HG03521 (cell line): Measurements from ENCODE around the gene RPTOR.
A peak's percentile ranks its signal among the peaks of the same experiment; 100 is the strongest.
"Not testable (repeated sequence)": the region's sequence is repeated elsewhere in the genome, so short reads cannot be mapped to it uniquely, and the experiment has no call there.

Experiments
- ATAC-seq: cut with Tn5 transposase; IDR thresholded peaks from one replicate; pipeline ENCODE4 v1.9.1; 2021; ENCODE audit warnings: mild to moderate bottlenecking, moderate library complexity; ENCODE audit not compliant: unreplicated experiment

The RPTOR gene

DNA sequence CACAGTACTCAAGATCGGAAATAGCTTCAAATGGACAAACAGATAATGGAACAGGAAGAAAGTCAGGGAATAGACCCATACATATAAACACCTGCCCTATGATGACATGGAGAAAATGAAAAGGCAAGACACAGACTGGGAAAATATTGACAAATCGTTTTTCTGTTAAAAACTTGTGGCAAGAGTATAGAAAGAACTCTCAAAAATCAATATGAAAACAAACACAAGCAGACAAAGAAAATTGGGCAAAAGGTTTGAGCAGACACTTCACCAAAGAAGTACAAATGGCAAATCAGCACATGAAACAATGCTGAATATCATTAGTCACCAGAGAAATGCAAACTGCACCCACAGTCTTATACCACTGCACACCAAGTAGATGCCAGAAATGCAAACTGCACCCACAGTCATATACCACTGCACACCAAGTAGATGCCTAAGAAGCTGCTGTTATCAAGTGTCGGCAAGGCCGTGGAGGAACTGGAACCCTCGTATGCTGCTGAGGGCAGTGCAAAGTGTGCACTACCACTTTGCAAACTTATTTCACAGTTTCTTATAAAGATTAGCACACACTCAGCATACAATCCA lies 323.5 kb downstream of the RPTOR start:
- ATAC-seq: no peak

GRCh38 chr17:80869481-80870145 lies 325.0 kb downstream of the RPTOR start:
- ATAC-seq: no peak

- no peak for ATAC-seq
Observed at GRCh38 chr17:80870401-80870800, 325.8 kb downstream of the RPTOR start.

- ATAC-seq: no peak
Observed at GRCh38 chr17:80871341-80871740, 326.7 kb downstream of the RPTOR start.

- ATAC-seq: no peak
Observed at GRCh38 chr17:80872001-80872500, 327.4 kb downstream of the RPTOR start.

DNA sequence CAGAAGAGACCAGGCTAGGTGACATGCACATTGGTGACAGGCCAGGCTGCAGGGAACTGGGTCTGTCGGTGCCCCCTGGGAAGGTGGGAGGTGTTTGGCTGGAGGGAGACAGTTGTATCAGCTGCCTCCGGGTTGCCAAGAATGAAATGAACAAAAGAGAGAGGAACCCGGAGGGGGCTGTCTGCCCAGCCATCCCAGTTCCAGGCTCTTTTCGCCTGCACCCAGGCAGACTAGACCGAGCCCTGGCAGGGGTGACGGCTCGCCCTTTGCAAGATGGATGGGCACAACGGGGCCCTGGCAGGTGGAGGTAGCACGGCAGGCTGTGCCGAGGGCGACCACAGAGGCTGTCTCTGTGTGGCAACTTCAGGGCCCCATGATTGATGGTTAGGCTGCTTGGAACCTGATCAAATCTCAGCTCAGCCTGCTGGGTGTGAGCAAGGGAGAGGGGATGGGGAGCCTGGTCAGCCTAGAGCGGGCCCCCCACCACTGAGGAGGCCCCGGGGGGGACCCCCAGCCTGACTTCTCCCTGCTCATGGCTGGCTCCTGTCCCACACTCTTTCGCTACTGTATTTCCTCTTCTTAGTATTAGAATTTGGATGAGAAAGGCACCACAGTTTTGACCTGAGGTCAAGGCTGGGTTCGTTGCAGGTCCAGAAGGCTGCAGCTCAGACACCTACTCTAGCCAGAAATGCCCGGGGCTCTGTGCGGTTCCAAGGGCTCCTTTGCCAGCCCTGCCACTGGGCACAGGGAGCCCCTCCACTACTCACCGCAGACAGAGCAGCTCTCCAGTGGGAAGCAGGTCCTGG lies 328.1 kb downstream of the RPTOR start:
- no peak for ATAC-seq

- no peak for ATAC-seq
Observed at GRCh38 chr17:80873307-80873951, 328.8 kb downstream of the RPTOR start.

DNA sequence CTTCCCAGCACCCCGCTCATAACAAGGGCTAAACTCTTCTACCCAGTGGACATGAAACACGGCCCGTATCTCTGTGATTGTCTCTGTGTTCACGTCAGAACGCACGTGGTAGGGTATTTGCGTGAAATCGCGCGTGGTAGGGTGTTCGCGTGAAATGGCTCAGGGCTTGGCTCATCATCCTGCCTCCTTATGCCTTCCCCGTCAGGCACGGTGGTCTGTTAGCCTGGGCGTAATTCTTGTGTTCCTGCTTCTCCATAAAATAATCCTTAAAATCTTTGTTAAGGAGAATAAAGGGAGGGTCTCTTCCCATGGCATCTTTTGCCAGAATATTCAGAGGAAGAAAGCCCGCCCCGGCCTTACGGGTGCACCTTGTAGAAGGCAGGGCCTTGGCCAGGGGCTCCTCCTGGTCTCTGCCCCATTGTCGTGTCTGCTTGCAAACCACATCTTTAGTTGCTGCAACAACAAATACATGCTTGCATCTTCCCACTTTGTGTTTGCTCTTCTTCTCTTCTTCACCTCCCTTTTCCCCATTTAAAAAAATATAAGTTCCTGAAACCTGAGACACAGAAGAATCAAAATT lies 330.3 kb downstream of the RPTOR start:
- ATAC-seq: no peak

DNA sequence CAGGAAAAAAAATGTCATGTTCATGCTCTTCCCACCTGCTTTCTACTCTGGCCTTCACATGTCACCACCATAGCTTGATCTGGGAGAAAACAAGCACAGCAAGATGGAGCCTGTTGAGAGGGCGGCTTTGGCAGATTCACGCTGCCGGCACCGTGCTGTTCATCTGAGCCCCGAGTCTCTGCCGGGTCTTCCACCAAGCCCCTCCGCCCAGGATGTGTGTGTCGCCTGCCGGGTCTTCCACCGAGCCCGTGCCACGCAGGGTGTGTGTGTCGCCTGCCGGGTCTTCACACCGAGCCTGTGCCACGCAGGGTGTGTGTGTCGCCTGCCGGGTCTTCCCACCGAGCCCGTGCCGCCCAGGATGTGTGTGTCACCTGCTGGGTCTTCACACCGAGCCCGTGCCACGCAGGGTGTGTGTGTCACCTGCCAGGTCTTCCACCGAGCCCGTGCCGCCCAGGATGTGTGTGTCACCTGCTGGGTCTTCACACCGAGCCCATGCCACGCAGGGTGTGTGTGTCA lies 330.9 kb downstream of the RPTOR start:
- not testable (repeated sequence) for ATAC-seq

GRCh38 chr17:80876456-80876949 lies 331.9 kb downstream of the RPTOR start:
- not testable (repeated sequence) for ATAC-seq

DNA sequence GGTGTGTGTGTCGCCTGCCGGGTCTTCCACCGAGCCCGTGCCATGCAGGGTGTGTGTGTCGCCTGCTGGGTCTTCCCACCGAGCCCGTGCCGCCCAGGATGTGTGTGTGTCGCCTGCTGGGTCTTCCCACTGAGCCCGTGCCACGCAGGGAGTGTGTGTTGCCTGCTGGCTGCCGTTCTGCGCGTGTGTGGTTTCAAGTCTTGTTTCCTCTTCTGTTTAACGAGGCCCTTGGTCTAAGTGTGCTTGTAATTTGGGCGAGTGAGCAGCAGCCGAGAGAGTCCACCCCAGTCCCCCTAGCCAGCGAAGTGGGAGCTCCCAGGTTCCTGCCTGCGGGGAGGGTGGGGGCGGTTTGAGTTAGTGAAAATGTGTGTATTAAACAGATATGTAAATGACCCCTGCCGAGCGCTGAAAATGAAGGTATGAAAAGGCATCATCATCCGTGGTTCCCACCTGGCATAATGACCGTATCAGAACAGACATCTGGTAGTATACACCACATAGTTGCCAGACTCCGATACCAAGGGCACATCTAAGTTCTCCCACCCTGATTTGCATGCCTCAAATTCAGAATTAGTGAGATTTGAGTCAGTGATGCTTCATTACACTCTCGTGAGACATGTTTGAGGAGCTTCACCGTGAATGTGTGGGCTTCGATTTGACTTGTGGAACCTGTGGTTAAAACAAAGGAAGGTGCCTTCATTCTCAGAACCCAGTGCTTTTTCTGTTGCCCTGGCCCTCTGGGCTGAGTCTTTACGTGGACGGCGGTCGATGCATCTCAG lies 332.5 kb downstream of the RPTOR start:
- peak; percentile 60 for ATAC-seq

- no peak for ATAC-seq
Observed at GRCh38 chr17:80877729-80878303, 333.2 kb downstream of the RPTOR start.

DNA sequence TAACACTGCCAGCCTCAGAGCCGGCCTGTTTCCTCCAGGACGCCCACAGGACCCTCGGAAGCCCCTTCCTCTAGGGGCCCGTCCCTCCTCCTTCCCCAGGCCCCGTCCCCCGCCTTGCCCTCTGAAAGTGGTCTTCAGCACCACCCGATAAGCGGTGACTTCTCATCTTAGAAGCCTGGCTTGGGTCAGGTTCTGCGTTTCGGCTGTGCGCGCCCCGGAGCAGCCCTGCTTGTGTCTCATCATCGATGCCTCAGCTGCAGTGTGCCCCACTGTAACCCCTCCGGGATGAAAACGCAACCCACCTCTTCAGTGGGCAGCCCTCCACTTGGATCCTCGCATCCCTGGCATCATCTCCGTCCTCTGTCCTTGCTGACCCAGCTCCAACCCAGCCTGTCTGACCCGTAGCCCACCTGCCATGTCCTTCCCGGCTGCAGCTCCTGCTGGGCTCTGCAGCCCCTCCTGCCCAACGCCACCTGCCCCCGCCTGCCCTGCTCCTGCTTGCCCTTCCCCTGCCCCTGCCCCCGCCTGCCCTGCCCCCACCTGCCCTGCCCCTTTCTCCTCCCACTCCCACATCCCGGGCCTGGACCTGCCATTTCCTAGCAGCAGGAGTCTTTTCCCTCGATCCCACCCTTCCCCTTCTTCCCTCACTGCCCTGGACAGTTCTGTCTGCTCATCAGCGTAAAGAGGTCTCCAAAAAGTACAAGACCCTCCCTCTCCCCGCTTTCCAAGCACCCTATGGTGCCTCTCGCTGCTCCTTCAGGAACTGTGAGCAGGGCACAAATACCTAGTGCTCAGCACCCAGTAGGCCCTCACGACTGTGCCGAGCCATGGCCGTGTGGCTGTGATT lies 334.5 kb downstream of the RPTOR start:
- ATAC-seq: no peak

DNA sequence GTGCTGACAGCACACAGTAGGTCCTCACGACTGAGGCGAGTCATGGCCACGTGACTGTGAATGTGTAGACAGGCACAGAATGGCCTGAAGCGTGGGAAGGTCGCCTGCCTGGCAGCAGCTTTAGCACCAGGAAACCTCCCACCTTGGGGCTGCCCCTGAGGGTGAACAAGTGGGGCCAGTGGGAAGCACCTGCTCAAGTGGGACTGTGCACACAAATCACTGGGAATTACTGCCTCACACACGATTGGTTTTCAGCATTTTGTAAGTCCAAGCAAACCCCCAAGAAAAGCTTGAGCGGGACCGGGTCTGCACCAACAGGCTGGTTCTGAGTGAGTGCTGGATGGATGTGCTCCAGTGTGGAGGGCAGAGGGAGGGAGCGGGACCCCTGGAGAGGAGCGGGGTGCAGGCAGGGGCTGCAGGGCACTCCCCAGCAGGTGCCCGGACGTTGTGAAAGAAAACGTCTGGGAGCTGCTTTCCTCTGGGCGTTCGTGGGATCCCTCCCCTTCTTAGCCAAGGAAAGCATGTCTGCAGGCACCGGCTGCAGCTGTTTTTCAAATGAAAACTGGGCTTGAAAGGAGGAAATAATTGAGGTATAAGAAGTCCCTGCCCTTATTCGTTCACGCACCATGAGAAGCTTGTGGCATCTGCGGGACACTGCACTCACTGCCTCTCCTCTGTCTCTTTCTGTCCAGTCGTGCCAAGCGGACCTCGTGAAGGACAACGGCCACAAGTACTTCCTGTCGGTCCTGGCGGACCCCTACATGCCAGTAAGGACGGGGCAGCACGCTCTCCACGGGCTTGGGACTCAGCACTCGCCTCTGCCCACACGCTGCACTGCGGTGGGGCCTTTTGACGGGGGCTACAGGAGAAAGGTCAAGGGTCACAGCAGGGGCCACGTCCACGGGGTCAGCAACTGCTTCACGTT lies 335.3 kb downstream of the RPTOR start:
- no peak for ATAC-seq

DNA sequence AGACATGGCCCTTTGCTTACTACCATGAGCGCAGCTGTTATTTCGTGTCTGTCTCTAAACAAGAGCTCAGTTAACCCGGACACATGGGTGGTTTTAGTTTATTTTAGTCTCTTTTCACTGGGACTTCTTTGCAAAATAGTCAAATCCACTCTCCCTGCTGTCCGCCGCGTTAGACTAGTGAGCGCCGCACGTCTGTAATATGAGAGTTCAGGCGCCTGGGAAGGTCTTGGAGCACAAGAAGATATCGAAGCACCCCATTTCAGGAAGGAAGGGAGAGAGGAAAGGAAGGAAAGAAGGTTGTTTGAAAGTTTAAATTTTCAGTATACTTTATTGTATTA lies 336.0 kb downstream of the RPTOR start:
- no peak for ATAC-seq

GRCh38 chr17:80881306-80881705 lies 336.7 kb downstream of the RPTOR start:
- ATAC-seq: no peak

GRCh38 chr17:80882323-80882722 lies 337.7 kb downstream of the RPTOR start:
- no peak for ATAC-seq
